Endometrial microvascular endothelial cells (primary cell): ENCODE results near the gene ATRIP. TPM values are rescaled to one million over a fixed set of nuclear protein-coding genes. Genes with fewer than 3 reads are reported as not detected.

Experiments used
- in situ Hi-C: cut with HindIII; loops from 2 replicates; pipeline ENCODE4 v1.10.0; 2017; ENCODE audit warnings: low sequenced_read_pairs, low pct_unique_long_range_greater_than_20kb; ENCODE audit errors: inconsistent ontology term
- total RNA-seq: library from RNA; depleted of rRNA; stranded (reverse); fragments of >200 nt; gene quantifications from one replicate; pipeline ENCODE4 v1.2.3, GENCODE V29; 2015; ENCODE audit errors: inconsistent ontology term

Gene ATRIP
- total RNA-seq, 1 donor from 2014 or later = 10.7 TPM

DNA sequence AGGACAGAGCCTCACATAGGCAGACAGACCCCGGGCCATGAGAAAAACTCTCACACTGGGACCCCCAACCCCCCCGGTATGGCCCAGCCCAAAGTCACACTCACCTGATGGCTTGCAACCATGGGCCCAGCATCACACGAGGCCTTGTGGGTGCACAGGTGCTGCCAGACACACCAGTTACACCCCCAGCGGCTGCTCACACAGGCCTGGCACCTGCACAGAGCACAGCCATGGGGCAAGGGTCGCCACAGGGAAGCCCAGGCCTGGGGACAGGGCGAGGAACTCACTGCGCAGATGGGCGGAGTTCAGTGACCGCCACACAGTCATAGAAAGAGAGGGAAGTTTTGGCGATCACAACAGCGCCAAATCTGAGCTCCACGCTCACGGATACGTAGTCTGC, 26.0 kb upstream of the ATRIP start:
- in situ Hi-C loops = no loop called here

DNA sequence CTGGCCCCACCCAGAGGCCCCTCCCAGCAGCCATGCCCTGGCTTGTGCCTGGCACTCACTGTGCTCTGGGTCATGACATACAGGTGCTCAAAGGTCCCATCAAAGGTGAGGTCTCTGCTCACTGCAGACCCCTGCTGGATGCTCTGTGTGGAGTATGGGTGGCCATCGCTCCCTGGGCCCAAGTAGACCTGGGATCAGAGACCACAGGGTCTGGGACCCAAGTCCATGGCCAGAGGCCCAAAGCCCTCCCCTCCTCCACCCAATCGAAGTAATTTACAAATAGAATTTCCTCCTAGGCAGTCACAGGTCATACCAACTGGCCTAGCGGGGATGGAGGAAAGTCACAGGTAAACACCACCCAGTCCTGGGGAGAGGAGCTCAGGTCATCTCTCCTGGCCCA, 24.3 kb upstream of the ATRIP start:
- in situ Hi-C loops = no loop called here

DNA sequence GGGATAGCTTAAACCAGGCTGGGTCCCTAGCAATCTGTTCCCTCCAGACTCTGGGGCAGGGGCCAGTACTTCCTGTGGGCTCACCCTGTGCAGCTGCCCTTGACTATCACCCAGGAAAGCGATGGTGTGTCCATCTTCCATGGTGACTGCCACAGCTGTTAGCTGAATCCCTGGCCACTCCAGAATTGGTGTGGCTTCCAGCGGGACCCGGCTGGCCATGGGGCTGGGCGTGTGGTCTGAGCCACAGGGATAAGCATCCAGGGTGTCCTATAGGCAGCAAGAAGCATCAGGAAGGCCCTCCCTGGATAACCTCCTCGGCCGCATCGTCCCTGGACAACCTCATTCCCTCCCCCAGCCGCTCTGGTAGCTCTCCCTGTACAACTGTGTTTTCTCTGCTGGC, 23.9 kb upstream of the ATRIP start:
- in situ Hi-C loops = no loop called here

DNA sequence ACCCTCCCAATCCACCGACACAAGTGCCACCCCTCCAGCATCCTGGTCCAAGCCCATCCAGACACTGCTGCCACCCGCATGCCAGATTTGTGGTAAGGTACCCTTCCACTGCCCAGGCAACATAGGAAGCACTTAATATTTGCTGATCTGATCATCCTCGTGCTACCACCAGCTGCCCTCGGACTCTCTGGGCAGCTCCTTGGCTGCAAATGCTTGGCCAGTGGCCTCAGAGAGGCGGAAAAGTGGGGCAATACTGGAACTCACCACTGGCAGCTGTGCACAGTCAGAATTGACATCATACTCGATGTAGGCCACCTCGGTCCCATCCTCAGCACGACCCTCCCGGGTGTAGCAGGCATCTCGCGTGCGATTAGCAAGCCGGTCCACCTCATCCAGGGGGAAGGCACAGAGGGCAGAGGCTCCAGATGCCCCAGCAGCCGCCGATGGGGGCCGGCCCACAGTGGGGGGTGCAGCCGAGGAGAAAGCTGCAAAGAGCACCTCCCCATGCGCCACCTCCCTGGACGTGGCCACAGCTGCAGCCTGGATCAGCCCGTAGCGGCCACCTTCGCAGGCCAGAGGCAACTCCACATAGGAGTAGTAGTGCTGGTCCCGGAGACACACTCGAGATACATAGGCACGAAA, 23.2 kb upstream of the ATRIP start:
- in situ Hi-C loops = no loop called here

DNA sequence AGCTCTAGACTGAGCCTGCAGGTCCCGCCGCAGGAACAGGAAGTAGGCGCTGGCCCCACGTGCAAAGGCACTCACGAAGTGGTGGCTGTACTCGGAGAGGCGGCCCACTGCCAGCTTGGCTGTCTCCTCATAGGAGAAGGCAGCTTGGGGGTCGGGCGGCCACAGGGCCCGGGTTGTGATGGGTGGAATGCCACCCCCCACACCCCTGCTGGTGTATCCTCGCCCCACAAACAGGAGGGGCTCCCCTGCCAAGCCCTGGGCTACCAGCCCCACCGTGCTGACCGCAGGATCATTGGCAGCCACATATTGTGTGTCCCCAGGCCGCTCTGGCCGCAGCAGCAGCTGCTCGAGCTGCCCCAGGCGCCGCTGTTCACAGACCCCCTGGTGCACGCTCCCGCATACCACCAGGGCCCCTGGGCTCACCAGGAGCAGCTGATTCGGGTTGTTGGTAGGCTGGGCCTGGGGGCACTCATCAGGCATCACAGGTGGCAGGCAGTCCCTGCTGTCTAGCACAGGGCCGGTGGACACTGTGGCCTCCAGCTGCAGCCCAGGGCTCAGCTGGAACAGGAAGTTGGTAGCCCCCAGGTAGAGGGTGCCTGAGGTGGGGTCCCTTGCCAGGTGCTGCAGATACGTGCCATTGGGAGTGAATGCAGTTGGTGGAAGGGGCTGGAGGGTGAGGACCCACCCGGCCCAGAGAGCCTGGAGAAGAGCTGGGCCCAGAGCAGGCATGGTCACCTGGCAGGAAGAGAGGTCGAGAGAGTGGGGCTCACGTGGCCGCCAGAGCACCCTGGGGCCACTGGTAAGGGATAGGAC, 22.4 kb upstream of the ATRIP start:
- in situ Hi-C loops = no loop called here

DNA sequence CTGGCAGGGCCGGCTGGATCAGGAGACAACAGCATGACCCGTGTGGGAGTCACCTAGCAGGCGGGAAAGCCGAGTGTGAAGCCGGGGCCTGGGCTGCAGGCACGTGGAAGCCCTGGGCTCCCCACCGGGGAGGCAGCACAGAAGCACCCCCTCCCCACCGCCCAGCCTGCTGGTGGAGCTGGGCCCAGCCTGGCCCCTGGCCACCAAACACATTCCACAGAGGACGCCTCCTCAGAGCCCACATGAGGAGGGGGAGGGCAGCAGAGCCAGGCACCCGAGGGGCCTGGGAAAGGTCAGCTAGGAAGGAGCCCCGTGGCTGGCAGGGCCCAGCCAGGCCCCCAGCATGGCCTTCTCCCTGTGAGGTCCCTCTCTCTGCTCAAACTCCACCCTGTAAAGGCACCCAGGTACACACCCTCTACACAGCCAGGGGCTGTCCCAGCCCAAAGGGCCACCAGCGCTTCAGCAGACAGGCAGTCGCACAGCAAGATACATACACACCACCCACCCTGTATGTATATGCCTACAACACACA, 21.2 kb upstream of the ATRIP start:
- in situ Hi-C loops = no loop called here

DNA sequence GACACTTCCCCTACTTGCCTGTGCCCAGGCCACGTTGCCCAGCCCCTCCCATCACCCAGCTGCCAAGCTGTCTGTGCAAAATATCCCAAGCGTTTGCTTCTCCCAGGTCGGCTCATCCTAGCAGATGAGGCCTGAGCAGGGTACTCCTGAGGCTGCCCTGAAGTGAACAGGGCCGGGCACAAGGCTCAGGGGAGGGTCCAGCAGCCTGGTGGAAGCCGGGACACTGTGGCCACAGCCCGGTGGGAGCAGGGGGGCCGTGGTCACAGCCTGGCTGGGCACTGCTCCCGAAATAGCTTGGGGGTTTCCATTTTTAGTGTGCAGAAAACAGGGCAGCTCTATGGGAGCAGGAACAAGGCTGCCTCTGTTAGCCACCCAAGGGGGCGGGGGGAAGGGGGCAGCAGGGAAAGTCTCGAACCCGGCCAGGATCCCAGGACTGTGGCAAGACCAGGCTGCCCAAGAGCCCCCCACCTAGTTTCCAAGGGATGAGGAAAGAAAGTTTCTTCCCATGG, 20.1 kb upstream of the ATRIP start:
- in situ Hi-C loops = no loop called here

DNA sequence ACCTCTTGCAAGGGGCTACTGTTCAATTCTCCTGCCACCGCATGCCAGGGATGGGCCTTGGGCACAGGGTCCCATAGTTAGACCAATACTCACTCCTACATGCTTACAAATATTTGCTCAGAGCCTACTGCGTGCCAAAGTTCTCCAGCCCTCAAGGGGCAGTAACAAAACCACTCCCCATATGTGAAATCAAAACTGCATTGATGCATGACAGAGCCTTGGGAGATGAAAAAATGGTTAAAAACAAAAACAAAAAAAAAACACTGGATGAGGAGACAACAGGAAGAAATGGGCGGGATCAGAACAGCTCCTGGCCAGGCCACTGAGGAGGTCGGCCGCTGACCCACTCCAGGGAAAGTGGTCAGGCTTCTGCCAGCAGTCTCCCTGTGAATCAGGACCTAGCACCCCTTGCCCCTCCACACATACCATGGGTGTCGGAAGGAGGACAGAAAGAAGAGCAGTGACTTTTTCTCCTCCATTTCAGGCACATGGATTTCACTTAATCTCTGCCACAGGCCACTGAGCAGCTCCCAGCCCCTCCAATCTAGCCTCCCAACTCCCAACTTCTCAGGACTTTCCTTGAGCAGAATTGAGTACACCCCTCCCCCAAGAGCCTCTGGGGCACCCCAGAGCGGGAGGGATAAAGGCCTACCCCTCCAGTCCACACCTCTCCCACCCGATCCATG, 19.4 kb upstream of the ATRIP start:
- in situ Hi-C loops = no loop called here

DNA sequence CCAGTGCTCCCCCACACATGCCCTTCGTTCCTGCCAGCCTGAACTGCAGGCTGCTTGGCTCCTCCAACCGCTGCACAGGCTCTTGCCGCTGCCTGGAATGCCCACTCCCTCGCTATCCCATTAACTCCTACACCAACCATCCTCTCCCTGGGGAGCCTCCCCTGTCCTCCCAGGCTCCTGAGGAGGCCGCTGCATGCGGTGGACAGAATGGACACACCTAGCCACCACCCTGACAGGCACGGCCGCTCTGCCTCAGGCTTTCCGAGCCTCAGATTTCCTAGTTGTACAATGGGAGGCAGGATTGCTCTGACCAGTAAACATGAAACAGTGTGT, 18.9 kb upstream of the ATRIP start:
- in situ Hi-C loops = no loop called here

DNA sequence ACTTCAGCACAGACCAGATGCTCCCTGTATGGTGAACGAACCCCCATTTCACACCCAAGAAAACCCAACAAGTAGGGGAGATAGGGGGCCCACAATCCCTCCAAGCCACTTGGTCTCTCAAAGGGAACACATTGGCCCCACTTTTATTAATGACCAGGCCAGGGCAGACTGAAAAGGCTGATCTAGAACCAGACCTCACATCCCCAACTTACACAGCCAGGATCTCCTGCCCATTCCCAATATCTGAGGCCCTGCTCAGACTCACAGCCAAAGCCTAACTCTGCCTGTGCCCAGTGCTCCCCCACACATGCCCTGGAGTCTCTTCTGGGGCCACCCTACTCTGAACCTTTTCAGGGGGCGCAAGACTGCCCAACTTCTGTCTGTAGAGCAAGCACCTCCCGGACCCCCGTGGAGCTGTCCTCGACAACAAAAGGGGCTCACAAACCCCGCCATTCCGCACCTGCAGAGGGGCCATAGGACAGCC, 18.4 kb upstream of the ATRIP start:
- in situ Hi-C loops = no loop called here

DNA sequence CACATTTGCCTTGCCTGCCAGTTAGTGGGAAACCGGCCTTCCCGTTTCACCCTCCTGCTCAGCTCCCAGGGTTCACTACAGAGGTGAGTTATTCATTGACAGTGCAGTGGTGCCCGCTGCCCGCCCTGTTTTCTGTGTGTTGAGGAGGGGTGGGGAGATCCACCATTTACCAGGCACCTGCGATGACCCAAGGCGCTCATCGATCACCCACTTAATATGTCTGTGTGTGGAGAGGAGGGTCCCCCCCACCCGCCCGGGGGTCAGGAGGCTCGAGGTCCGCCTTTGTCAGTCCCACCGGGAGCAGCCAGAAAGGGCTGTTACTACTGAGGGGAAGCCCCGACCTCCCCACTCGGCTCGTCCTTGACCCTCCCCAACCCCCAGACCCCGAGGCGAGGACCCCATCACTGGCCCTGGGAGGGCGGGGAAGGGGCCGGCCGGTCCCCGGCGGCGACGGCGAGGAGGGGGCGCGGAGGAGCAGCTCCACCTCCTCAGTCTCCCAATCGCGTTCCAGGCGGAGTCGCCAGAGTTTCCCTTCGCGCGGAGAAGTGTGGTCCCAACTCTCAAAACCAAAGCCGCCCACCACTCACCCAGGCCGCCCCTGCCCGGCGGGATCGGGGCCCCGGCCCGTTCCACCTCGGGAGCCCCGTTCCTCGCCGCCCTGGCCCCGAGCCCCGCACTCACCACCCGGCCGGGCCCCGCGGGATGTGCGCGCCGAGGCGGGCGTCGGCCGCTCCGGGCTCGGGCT, 17.8 kb upstream of the ATRIP start:
- in situ Hi-C loops = no loop called here

DNA sequence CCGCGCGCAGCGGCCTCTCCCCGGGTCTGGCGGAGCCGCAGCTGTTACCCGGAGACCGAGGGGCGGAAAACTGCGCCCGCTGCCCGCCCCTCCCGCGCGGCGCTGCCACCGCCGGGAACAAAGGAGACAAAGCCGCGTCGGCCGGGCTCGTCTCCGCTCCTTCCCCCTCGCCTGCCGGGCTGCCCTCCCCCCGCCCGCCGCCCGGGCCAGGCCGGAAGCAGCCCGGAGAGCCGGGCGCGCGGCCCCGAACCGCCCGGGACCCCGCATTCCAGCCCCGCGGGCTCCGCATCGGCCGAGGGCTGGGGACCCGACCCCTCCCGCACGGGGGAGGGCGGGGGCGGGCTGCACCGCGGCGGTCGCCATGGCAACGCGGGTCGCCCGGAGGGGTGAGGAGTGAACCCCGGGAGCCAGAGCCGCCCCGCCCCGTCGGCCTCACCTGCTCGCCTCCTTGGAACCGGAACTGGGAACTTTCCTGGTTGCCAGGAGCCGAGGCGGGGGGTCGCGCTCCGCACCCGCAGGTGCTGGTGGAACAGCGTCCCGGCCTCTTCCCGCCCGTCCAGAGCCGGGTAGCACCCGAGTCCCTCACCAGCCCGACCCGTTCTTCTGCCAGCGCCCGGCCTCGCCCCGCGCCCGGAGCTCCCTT, 17.1 kb upstream of the ATRIP start:
- in situ Hi-C loops = no loop called here

DNA sequence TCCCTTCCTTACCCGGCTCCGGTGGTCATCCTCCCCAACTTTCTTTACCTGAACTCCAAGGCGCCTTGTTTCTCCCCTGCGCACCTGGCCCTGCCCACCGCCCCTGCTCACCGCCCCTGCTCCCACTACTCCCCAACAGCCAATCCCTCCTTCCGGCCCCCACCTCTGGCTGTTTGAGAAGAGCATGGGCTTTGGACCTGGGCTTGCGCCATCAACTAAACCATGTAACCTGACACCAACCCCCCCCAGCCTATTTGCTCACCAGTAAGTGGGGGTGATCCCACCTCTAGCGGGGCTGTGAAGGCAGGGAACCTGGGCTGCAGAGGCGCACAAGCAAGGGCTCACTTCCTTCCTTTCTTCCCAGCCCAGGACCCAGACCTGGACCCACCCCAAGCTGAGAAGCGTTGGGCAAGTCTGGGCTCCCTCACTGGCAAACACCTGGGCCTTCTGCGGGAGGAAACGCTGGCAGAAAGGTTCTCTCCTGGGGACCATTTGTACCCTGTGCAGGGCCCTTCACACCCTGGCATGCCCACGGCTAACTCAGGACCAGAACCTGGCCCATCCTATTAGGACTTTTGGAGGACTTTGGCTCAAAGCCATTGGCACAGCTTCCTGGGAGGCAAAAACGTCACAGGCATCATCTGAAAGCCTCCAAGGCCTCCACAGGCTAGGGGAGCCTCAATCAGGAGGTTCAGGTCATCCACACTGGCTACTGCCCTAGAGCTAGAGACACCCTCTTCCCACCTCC, 16.4 kb upstream of the ATRIP start, which contains the start of gene PLXNB1:
TSS of gene PLXNB1 (minus strand) at position 127 of the 748 bp plus-strand sequence. CDS start 5,475 bp downstream, outside the sequence.
- in situ Hi-C loops = no loop called here

DNA sequence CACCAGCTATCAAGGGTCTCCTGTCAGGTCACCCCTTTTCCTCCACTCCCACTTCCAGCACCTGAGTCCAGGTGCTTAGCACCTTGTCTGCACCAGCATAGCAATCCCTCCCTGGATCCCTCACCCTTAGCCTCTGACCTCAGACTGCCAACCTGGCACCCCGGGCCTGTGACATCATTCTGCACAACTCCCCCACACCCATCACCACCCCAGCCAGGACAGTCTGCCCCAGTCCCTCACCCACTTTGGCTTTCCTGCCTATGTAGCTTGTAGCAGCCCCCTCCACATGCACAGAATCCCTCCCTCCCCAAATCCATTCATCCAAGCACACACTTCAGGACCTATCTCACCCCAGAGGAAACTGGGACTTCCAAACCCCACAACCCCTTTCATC, 15.8 kb upstream of the ATRIP start:
- in situ Hi-C loops = no loop called here

DNA sequence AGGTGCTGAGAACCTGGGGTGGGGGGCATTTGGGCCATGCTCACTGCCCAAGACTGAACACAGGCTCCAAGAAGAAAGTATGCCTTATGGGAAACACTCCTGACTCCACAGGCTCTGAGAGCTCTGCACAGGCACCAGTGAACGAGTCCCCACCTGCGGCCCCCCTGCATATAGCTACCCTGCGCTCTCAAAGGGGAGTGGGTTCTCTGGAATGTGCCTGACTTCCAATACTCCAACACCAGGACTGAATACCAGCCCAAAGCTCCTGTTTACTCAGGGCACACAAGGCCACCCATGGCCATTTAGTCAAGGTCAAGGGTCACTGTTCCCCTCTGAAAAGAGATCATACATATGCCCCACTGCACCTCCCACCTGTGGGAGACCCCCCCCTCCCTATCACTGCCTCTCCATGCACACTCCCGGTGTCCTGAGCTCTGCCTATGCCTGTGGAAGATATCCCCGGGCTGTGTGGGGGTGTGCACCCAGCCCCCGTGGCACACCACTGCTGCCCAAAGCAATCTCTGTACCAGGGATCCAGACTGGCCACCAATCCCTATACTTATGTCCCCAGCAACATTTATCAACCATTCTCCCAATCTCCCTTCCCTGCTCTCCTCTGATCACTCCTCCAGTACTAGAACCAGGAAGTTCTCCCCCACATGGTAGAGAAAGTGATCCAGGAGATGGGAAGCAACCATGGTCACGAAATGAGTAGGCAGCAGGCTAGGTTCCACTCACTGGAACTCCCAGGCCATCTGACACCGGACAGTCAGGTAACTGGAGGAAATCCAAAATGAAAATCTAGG, 15.1 kb upstream of the ATRIP start:
- in situ Hi-C loops = no loop called here

DNA sequence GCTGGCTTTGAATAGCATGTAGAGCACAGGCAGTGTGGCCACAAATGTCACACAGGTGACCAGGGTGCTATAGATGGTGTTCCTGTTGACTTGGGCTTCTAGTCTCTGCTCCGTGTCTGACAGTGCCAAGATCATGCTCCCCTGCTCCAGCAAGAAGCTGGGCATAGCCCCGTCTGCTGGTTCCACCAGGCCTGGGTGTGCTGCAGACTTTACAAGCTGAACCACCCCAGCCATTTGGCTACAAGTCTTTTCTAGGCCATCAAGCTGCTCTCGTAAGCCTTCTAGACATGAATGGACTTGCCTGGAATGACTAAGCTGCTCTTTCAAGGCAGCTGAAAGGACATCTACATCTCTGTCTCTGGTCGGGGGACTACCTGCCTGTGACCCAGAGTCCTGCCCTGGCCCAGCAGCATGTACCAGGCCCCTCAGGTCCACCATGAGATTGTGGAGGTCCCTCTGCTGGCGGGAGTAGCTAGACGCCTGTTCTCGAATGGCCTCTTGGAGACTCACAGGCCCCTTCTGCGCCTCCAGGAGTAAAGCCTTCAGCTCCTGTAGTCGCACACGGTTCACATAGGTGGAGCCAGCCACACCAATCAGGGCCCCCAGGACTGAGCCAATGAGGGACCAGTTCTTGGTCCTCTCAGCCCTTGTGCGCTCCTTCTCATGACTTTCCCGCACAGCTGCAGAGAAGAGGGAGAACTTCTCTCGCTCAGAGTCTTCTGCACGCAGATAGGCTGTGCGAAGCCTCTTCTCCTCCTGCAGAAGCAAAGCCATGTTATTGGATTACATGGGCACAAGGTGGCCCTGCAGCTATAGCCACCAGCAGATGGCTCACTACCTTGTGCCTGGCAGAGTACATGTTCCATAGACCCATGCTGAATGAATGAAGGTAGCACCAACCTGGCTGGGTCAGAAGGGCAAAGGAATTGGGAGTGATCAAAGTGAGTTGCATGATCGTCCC, 13.8 kb upstream of the ATRIP start:
- in situ Hi-C loops = no loop called here
